NCI-H1436 (cell line): ENCODE measurements around the gene APOC1.
"Not testable (repeated sequence)": the region's sequence is repeated elsewhere in the genome, so short reads cannot be mapped to it uniquely, and the experiment has no call there.

ENCODE experiments used
- DNase-seq: peaks from one replicate; lab custom pipeline; 2025; lab: John Stamatoyannopoulos, UW

Gene APOC1

GRCh38 chr19:44889830-44890365 is 24.5 kb upstream of the APOC1 start:
- no peak for DNase-seq

- peak; percentile 100 for DNase-seq
These were observed 23.9 kb upstream of the APOC1 start for GRCh38 chr19:44890366-44891015.

- peak; percentile 100 for DNase-seq
These were observed 23.2 kb upstream of the APOC1 start, which contains the start of gene TOMM40 for GRCh38 chr19:44891016-44891882. TOMM40 (plus strand) TSS chr19:44891254; CDS start chr19:44891416, 162 bp downstream.

GRCh38 chr19:44892932-44893331 is 21.5 kb upstream of the APOC1 start:
- no peak for DNase-seq

GRCh38 chr19:44893332-44894051 is 20.9 kb upstream of the APOC1 start:
- DNase-seq: no peak

GRCh38 chr19:44894052-44894400 is 20.4 kb upstream of the APOC1 start:
- no peak for DNase-seq

- no peak for DNase-seq
These were observed 19.5 kb upstream of the APOC1 start for GRCh38 chr19:44894946-44895345.

- DNase-seq: no peak
These were observed 16.6 kb upstream of the APOC1 start for GRCh38 chr19:44897835-44898234.

- DNase-seq: no peak
These were observed 13.8 kb upstream of the APOC1 start for GRCh38 chr19:44900328-44901244.

- no peak for DNase-seq
These were observed 11.2 kb upstream of the APOC1 start for GRCh38 chr19:44903216-44903601.

- DNase-seq: peak; percentile 7
These were observed 10.6 kb upstream of the APOC1 start for GRCh38 chr19:44903602-44904425.

- no peak for DNase-seq
These were observed 9.9 kb upstream of the APOC1 start for GRCh38 chr19:44904426-44904994.

GRCh38 chr19:44905437-44906160 is 8.8 kb upstream of the APOC1 start, which contains the start of gene APOE:
APOE (plus strand) TSS chr19:44905796; CDS start chr19:44906625, 829 bp downstream.
- no peak for DNase-seq

- no peak for DNase-seq
These were observed 6.8 kb upstream of the APOC1 start for GRCh38 chr19:44907613-44908012.

GRCh38 chr19:44908074-44908835 is 6.2 kb upstream of the APOC1 start:
- no peak for DNase-seq

- no peak for DNase-seq
These were observed 5.6 kb upstream of the APOC1 start for GRCh38 chr19:44908836-44909261.

- no peak for DNase-seq
These were observed 4.6 kb upstream of the APOC1 start for GRCh38 chr19:44909775-44910174.

GRCh38 chr19:44911896-44912295 is 2.5 kb upstream of the APOC1 start:
- not testable (repeated sequence) for DNase-seq

- no peak for DNase-seq
These were observed 1.6 kb upstream of the APOC1 start for GRCh38 chr19:44912854-44913253.
